Measurements from ENCODE around the gene GRN.
"Not testable (repeated sequence)": the region's sequence is repeated elsewhere in the genome, so short reads cannot be mapped to it uniquely, and the experiment has no call there.

GRN gene

DNA sequence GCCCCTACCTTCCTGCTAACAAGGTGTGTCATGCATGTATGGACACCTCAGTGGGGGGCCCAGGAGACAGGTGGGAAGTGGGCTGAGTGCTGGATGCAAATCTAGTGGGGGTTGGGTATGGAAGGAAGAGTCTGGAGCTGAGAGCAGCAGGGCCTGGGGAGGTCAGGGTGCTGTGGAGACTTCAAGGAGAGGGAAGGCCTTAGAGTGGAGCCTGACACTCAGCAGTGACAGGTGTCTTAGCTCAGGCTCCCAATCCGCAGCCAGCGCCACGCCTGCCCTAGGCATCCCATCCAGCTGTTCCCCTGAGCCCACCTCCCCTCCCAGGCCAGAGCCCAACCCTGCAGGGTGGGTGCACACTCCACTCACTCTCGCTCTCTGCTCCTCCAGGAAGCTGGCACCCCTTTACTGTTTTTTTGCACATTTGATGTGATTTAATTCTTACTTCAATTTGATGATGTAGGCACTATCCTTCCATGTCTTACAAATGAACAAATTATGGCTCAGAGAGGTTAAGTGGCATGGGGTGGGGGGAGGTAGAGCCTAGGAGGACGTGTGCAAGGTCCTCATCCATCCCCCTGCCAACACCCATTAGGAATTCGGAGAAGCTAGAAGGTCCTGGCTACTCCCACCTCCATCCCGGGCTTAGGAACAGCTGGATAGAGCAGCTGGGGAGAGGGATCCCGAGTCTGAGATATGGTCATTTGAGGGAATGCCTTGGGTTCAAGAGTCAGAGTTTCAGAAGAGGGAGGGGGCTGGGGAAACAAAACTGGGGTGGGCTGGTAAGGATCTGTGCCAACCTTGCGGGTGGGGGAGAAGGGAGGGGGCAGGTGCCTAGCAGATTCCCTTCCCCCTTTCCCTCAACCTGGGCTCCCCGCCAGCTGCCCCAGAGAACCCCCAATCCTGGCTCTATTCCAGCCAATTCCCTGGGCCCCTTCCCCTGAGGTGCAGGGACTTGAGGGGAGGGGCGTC lies 16.5 kb downstream of the GRN start:
- no peak for DNase-seq (ENCODE audit: low spot score)

DNA sequence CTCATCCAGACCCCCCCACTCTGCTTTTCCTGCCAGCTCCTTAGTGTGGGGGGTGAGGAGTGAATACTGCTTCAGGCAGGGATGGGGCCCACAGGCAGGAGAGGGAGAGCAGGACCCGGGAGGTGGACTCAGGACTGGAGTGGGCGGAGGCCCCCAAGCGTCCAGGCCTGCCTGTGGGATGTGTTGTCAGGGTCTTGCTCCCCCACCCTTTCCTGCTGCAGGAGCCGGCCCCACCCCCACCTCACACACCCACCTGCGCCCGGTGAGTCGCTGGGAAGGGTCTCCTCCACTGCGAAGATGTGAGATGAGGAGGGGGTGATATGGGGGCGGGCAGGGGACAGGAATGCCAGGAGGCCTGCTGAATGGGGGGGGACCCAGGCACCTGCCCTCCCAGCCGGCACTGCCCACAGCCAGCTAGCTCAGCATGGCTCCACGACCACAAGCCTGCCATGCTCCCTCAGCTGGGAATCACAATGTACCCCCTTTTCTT lies 17.4 kb downstream of the GRN start:
- DNase-seq (ENCODE audit: low spot score): no peak

DNA sequence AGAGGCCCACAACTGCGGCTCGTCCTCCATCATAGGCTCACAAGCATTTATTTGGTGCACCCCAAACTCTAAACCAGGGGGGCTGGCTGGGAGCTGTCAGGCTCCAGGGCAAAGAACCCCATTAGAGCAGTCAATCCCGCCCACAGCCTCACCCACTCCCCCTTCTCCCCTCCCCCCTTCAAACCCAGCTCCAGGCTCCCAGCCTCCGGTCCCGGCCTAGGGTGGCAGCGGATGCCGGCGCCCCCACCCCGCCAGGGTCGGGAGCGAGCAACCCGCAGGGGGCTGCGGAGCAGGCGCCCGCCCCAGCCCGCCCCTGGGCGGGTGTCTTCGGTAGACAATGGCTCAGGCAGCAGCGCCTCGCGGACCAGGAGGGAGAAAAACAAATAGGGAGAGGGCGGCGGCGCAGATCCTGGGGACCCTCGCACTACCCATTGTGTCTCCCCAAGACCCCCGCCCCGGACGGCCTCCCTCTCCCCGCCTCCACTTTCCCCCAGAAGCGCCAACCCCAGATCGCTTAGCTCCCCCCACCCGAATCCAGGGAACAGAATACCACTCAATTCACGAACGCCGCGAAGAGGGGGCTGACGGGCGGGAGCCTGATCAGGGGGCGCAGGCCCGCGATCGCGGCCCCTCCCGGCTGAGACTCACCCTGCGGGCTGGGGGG lies 18.0 kb downstream of the GRN start:
- DNase-seq (ENCODE audit: low spot score): no peak

DNA sequence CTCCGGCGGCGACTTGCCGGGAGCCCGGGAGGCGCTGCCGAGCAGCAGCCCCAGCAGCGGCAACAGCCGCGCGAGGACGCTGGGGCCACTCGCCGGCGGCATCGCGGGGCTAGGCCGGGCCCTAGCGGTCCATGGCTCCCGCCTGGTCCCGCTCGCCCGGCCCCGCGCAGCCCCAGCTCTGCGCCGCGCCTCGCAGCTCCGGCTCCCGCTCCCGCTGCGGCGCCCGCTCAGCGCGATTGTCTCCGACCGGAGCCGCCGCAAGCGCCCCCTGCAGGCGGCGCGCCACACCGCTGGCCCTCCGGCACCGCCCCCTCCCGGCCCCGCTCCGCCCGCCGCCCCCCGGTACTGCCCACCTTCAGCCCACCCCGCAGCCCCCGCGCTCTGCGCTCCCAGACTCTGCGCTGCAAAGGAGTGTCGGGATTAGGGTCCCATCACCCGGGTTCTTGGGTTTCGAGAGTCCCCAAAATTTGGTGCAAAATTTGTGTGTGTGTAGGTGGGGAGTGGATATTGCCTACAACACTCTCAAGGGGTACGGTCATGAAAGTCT lies 18.6 kb downstream of the GRN start, which contains the start of gene FAM171A2:
FAM171A2 (minus strand) TSS at position 241 of the 547 bp plus-strand sequence; CDS start at position 102, 139 bp downstream.
- peak; percentile 44 for DNase-seq (ENCODE audit: low spot score)

DNA sequence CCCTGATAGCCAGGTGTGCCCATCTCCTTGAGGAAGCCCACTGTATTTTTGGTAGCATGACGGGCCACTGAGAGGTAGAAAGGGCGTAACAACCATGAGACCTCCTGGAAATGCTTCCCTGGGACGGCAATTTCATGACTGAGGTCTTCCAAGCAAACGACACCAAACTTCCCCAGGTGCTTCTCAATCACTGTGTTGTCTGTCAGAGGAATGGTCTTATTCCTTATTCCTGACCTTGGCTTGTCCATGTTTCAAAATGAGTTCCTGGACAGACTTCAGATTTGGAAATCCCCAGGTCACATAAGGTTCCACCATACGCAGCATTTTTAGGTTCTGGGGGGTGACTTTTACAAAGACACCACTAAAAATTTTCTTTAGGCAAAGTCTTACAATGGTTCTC lies 19.9 kb downstream of the GRN start:
- not testable (repeated sequence) for DNase-seq (ENCODE audit: low spot score)

DNA sequence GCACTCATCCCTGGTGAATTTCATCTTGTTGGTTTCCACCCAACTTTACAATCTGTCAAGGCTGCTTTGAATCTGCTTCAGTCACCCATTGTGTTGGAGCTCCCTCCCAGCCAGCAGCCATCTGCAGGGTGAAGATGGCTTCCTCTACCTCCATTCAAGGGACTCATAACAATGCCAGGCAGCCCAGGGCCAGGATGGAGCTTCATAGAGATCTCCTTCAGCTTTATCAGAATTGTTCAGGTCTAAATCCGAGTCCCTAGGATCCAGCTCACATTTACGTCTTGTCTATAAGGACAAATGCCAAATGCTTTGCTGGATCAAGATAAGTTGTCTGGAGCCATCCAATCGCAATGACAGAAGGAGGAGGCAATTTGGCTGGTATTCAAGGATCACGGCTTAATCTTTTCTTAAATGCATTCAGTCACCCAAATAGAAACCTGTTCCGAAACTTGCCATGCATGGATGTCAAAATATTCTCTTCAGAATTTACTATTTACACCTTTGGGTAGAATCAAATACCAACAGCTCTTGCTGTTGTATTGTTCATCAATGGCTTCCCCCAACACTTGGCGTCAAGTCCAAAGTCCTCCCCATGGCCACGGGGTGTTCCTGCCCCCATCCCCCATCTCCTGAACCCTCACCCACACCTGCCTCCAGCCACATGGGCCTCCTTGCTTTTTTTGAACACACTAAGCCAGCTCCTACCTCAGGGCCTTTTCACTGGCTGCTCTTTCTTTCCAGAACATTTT lies 22.3 kb downstream of the GRN start:
- no peak for DNase-seq (ENCODE audit: low spot score)

DNA sequence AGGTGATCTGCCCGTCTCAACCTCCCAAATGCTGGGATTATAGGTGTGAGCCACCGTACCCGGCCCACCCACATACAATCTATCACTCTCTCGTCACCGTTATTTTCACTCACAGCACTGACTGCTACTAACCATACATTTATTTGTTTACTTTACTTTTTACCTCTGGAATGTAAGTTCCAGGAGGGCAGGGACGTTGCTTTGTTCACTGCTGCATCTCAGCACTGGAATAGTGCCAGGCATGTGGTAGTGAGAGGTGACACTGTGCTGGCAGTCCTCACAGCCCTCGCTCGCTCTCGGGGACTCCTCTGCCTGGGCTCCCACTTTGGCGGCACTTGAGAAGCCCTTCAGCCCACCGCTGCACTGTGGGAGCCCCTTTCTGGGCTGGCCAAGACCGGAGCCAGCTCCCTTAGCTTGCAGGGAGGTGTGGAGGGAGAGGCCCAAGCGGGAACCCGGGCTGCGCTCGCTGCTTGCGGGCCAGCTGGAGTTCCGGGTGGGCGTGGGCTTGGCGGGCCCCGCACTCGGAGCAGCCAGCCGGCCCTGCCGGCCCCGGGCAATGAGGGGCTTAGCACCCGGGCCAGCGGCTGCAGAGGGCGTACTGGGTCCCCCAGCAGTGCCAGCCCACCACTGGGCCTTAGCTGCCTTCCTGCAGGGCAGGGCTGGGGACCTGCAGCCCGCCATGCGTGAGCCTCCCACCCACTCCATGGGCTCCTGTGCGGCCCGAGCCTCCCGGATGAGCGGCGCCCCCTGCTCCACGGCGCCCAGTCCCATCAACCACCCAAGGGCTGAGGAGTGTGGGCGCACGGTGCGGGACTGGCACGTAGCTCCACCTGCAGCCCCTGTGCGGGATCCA lies 23.5 kb downstream of the GRN start:
- DNase-seq (ENCODE audit: low spot score): not testable (repeated sequence)

DNA sequence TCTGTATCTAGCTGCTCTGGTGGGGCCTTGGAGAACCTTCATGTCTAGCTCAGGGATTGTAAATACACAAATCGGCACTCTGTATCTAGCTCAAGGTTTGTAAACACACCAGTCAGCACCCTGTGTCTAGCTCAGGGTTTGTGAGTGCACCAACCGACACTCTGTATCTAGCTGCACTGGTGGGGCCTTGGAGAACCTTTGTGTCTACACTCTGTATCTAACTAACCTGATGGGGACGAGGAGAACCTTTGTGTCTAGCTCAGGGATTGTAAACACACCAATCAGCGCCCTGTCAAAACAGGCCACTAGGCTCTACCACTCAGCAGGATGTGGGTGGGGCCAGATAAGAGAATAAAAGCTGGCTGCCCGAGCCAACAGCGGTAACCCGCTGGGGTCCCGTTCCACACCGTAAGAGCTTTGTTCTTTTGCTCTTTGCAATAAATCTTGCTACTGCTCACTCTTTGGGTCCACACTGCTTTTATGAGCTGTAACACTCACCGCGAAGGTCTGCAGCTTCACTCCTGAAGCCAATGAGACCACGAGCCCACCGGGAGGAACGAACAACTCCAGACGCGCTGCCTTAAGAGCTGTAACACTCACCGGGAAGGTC lies 24.4 kb downstream of the GRN start:
- not testable (repeated sequence) for DNase-seq (ENCODE audit: low spot score)

DNA sequence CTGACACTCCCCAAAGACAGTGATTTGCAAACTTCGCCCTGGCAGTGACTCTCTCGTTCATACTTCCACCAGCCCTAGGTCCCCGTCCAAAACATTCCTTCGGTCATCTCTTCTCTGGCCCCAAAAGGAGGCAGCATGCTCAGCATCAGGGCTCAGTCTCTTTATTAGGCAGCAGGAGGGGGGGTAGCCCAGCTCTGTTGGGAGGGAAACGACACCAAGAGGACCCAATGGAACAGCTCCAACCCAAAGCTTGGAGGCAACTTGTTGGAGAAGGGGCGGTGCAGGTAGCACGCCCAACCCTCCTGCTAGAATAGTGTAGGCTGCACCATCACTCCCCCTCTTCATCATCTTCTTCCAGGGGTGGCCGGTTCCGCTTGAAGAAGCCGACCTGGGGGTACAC lies 26.9 kb downstream of the GRN start:
- DNase-seq (ENCODE audit: low spot score): no peak

DNA sequence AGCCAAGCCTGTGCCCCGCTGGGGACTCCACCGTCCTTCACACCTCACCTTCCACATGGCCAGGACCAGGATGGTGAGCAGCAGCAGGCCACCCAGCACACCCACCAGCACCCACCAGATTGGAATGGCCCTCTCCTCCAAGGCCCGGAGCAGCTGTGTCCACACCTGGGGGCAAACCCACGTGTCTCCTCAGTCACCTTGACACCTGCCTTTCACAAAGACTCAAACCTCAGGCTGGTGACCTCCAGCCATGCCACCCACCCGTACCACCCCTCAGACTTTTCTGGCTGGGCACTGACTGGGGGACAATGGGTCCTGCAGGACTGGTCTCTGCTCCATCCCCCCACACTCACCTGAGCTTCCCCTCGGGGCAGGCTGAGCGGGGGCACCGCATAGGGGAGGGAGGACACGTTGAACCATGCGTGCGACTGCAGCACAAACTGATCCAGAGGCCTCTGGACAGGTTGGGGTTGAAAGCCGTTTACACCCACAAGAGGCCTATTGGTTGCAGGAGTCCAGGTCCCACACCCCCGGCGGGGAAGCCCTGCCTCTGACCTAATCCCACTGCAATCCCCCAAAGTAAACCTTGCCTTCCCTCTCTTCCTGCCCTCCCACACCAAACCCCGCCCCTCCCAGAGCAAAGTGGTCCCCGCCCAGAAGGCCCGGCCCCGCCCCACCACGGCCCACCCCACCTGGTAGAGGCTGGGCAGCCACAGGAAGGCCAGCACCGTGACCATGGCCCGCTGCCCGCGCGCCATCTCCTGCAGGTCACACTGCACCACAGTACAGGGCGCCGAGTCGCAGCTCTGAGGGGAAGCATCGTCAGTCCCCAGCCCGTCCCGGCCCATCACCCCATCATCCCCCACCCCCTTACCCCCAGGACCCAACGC lies 29.4 kb downstream of the GRN start:
- no peak for DNase-seq (ENCODE audit: low spot score)

DNA sequence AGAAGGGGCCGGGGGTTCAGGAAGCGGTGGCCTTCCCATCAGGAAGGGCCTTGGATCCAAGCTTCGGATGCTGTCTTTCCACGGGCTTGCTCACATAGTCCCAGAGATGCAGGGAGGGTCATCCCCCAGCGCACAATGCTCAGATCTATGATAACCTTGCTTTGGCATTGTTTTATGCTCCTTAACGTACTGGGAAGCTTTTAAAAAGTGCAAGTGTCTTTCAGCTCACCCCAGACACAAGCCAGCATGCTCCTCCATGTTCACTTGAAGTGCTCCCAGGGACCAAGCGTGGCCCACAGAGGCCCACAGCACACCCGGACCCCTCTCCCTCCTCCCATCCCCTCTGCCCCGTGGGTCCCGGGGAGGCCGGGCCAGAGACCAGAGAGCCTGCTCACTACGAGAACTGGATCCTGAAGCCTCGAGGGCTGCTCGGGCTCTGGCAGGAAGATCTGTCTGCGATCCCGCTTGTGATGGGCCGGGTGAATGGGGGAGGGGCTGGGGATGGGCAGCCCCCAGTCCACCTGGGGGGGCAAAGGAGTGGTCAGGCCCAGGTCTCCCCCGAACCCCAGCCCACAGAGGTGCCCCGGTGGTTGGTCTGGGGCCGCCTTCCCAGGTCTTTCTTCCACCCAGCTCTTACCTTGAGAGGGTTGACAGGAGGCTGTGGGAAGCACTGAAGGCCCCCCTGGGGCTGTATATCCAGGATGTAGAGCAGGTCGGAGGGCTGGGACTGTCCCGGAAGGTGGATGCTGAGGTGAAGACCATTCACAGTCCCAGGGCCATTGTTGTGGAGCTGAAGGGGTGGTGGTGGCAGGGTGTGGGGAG lies 30.3 kb downstream of the GRN start:
- DNase-seq (ENCODE audit: low spot score): no peak

DNA sequence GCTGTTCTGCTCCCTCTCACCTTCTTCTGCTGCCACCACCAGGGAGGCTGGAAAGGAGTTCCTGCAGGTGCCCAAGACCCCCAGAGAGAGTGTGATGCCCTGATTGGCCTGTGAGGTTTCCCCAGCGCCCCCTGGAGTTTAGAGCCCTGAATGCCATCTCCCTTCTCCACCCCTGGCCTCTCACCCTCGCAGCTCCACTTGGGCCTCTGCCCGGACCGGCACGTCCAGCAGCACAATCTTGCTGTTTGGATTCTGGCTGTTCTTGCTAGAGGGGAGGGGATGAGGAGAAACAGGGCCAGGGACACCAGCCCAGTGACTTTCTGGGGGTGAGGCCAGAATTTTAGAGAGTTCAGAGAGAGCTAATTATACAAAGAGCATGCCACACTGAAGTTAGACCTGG lies 31.0 kb downstream of the GRN start:
- no peak for DNase-seq (ENCODE audit: low spot score)

DNA sequence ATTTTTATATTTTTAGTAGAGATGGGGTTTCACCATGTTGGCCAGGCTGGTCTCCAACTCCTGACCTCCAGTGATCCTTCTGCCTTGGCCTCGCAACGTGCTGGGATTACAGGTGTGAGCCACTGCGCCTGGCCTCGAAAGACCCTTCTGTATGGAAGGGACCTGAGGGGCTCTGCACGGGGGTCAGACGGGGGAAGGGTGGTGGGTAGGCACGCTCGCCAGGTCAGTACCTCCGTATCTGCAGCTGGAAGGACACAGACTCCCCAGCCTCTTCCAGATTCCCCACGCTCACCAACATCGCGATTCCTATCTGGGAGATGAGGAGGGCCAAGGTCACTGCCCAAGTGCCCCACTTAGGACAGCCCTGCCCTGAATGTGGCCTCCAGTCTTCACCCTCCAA lies 31.7 kb downstream of the GRN start:
- DNase-seq (ENCODE audit: low spot score): no peak

DNA sequence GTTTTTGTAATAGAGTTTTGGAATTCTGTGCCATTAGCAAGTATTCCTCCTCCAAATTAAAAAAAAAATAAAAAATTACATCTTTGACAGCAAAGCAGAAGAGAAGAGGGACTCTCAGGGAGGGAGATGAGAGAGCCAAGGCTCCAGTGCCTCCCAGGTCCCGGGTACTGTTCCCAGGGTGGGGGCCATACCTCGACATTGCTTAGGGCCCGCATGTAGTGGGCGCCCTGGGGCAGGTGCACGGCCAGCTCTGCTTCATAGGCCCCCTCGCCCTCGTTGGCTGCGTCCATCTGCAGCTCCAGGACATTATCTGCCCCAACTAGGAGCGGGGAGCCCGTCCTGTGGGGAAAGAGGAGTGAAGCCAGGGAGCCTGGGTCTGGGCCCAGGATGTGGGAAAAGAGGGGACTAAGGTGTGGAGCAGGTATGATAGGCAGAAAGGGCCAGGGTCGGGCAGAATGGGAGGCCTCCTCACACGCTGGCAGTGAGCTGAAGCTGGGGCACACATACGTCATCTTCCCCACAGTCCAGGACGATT lies 33.1 kb downstream of the GRN start:
- no peak for DNase-seq (ENCODE audit: low spot score)

DNA sequence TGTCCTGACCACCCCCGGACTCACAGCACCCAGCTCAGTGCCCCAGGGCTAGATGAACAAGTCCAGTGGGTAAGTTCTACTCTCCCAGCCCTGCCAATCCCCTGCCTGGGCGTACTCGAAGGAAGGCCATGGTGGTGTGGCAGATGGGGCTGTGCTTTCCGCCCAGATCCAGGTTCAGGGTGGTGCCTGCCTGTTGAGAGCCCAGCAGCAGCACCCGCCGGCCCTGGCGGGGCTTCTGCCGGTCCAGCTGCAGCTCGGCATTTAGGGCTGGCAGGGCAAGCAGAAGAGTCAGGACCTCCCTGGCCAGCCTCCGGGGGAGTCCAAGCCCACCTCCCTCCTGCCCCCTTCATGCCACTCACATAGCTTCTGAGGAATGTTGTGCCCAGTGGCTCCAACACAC lies 34.8 kb downstream of the GRN start:
- no peak for DNase-seq (ENCODE audit: low spot score)

DNA sequence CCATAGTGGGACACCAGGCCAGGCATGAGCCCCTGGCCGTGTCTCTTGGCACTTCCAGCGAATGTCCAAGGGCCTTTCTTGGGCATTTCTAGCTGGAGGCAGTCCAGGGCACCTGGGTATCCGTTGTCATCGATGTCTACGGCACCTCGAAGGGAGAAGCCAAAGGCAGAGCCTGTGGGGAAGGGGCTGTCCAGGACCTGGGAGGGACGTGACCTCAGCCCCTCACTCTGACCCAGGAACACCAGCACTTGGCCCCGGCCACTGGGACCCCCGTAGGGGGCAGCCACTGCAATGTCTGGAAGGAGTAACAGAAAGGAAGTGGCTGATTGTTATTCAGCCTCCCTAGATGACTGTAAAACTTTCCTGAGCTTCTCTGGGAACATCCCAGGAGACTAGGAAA lies 35.7 kb downstream of the GRN start:
- DNase-seq (ENCODE audit: low spot score): no peak

DNA sequence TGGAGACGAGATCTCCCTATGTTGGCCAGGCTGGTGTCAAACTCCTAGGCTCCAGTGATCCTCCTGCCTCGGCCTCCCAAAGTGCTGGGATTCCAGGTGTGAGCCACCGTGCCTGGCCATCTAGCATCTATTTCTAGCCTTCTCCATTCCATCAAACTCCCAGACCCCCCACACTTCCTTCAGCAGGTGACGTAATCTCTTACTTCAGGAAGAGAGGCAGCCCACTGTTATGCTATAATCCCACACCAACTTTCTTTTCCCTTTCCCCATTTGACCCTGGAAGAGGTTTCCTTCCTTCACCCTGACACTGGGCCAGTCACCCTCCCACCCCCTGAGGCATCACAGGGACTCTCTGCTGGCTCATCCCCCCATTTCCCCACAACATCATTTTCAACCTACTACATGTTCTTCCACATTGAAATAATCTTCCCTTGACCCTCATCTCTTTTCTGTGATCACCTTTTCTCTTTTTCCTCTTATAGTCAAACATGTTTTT lies 36.8 kb downstream of the GRN start:
- DNase-seq (ENCODE audit: low spot score): no peak

DNA sequence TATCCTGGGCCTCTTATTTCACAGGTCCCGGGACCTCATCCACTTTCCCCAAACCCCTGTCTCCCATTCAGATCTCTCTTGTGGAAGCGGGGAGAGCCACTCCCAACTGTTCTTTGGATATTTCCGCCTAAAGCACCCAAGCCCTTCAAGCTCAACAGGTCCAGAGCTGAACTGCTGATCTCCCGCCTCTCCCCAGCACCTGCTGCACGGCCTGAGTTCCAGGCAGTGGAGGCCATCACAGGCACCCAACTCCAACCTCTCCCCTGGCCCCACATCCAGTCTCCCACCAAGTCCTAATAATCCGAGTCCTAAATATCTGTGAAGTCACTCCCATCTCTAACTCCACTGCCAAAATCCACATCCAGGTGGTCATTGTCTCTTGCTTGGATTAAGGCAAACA lies 37.8 kb downstream of the GRN start:
- no peak for DNase-seq (ENCODE audit: low spot score)
